ENCODE measurements around the gene LYPD5.

Gene LYPD5

DNA sequence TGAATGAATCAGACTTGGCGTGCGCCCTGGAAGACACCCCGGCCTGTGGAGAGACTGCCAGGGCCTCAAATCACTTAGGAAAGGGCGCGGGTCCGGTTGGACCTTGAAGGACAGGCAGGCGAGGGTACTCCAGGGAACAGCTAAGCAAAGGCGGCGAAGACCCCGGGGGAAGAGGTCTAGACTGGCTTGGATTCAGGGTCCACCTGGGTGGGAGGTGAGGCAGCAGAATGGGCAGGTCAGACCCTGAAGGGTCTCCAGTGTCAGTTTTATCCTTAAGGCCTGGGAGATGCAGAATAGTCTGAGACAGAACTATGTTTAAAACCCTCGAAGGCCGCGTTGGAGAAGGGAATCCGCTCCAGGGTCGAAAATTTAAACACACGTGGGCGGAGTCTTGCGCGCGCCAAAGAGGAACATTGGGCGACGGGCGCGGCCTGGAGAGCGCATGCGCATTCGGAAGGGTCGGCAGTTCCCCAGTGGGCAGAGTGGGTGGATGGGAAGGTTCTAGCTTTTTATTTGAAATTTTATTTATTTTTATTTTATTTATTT, 46.9 kb downstream of the LYPD5 start:
- Histone ChIP-seq H3K4me1 (ENCODE audit: control insufficient read depth, insufficient read depth, low read length) (peaks cover 4% of the 10 kb centered on the region), H3K9ac (ENCODE audit: low read depth, low read length) (peak overlapping the region; percentile 97), H3K36me3 (ENCODE audit: control insufficient read depth, insufficient read depth, low read length) (peaks cover 3% of the 10 kb centered on the region), H3K4me3 (ENCODE audit: low read depth, low read length) (peak overlapping the region; percentile 98), H3K27me3 (ENCODE audit: control insufficient read depth, insufficient read depth, low read length) (no peaks in the 10 kb centered on the region), H3K9me3 (ENCODE audit: control insufficient read depth, insufficient read depth, low read length) (no peaks in the 10 kb centered on the region)

DNA sequence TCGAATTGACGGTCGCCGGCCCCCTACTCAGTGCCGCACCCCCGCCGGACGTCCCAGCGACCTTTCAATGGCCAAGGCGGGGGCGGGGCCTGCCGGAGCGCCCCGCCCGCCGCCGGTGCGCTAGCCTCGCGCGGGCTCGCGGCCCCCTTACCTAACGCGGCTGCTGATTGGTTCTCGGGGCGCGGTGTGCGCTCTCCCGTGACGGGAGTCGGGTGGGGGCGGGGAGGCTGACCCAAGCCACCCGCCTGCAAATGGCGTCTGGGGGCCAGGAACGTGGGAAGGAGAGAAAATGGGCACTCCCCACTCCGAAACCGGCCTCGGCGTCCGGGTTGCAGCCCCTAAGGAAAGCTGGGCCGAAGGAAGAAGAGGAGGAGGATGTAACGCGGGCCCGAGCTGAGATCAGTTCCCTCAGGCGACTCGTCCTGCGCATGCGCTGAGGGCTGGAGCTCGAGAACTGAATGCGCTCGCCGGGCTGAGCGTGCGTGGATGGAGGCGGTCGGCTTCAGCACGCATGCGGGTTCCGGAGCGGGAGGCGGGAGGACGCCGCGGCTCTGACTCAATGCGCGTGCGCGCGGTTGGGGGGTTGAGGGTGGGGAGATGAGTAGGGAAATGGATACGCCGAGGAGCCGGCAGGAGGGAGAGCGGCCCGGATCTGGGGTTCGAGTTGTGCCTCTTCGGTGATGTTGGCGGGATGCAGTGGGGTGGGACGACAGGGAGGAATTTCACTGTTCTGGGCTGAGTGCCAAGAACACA, 47.6 kb downstream of the LYPD5 start, which contains the start of gene SMG9:
Gene SMG9 (minus strand): TSS at position 460 of the 753 bp plus-strand sequence. CDS start 4,221 bp downstream, outside the sequence.
- Histone ChIP-seq H3K36me3 (ENCODE audit: control insufficient read depth, insufficient read depth, low read length) (peaks cover 3% of the 10 kb centered on the region), H3K9me3 (ENCODE audit: control insufficient read depth, insufficient read depth, low read length) (no peaks in the 10 kb centered on the region), H3K27me3 (ENCODE audit: control insufficient read depth, insufficient read depth, low read length) (no peaks in the 10 kb centered on the region), H3K4me3 (ENCODE audit: low read depth, low read length) (peak within 1 kb of the TSS; percentile 98), H3K9ac (ENCODE audit: low read depth, low read length) (peak within 1 kb of the TSS; percentile 97), H3K4me1 (ENCODE audit: control insufficient read depth, insufficient read depth, low read length) (peaks cover 4% of the 10 kb centered on the region)

DNA sequence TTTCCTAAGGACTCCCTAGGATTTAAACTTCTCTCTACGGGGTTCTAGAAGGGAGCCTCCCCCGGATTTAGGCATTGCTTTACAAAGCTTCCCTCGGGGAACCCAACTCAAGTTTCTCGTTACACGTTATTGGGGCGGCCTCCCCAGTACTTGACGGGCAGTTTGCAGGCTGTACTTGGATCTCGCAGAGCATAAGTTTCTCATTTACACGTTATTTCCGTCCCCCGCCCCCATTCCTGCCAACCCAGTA, 48.1 kb downstream of the LYPD5 start:
- Histone ChIP-seq H3K9me3 (ENCODE audit: control insufficient read depth, insufficient read depth, low read length) (no peaks in the 10 kb centered on the region), H3K4me1 (ENCODE audit: control insufficient read depth, insufficient read depth, low read length) (peaks cover 2% of the 10 kb centered on the region), H3K4me3 (ENCODE audit: low read depth, low read length) (peak overlapping the region; percentile 98), H3K36me3 (ENCODE audit: control insufficient read depth, insufficient read depth, low read length) (peaks cover 3% of the 10 kb centered on the region), H3K9ac (ENCODE audit: low read depth, low read length) (peak overlapping the region; percentile 65), H3K27me3 (ENCODE audit: control insufficient read depth, insufficient read depth, low read length) (no peaks in the 10 kb centered on the region)

DNA sequence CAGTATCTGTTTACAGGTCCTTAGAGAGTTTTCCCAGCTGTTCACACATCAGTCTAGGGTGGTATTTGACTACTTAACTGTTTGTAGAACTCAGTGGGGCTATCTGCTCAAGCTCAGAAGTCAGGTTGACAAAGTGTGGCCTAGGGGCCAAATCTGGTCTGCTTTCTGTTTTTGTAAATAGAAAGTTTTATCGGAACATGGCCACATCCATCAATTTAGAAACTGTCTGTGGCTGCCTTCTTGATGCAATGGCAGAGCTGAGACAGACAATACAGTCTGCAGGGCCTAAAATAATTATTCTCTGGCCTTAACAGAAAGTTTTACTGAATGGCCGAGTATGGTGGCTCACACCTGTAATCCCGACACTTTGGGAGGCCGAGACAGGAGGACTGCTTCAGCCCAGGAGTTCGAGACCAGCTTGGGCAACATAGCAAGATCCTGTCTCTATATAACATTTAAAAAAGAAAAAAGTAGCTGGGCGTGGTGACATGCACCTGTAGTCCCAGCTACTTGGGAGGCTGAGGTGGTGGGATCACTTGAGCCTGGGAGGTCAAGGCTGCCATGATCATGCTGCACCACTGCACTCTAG, 49.9 kb downstream of the LYPD5 start:
- Histone ChIP-seq H3K36me3 (ENCODE audit: control insufficient read depth, insufficient read depth, low read length) (peaks cover 4% of the 10 kb centered on the region), H3K4me3 (ENCODE audit: low read depth, low read length) (no peak overlapping the region), H3K4me1 (ENCODE audit: control insufficient read depth, insufficient read depth, low read length) (no peaks in the 10 kb centered on the region), H3K27me3 (ENCODE audit: control insufficient read depth, insufficient read depth, low read length) (no peaks in the 10 kb centered on the region), H3K9me3 (ENCODE audit: control insufficient read depth, insufficient read depth, low read length) (no peaks in the 10 kb centered on the region), H3K9ac (ENCODE audit: low read depth, low read length) (no peak overlapping the region)

DNA sequence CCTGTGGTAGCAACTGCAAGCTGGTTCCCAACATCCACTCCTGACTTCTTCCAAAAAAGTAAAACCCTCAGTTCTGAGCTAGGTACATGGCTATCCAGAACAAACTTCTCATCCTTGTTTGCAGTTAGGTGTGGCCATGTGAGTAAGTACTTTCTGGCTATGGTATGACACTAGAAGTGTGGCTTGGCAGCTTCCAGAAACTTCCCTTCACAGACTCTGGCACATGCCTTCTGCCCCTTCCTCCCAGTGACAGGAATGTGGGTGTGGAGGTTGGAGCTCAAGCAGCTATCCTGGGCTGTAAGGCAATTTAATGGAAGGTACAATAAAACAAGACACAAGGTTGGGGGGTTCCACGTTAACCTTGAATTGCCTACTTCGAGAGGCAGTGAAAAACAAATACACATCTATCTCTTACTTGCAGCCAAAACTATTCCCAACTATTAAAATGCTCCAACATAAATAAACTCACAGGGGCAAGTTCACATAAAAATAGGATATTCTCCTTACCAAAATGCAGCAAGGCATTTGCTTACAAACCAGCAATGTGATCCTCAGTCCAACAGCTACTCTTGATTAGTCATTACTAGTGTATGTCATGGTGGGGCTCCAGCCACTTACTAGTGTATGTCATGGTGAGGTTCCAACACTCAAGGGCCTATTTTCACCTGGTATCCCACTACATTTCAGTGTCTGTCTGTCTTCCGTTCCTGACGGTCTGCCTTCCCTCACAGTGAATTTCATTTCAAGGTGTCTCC, 50.6 kb downstream of the LYPD5 start:
- H3K9ac ChIP-seq (ENCODE audit: low read depth, low read length): no peak overlapping the region
- no peaks in the 10 kb centered on the region for H3K27me3 ChIP-seq (ENCODE audit: control insufficient read depth, insufficient read depth, low read length)
- no peaks in the 10 kb centered on the region for H3K4me1 ChIP-seq (ENCODE audit: control insufficient read depth, insufficient read depth, low read length)
- H3K36me3 ChIP-seq (ENCODE audit: control insufficient read depth, insufficient read depth, low read length): peaks cover 7% of the 10 kb centered on the region
- no peaks in the 10 kb centered on the region for H3K9me3 ChIP-seq (ENCODE audit: control insufficient read depth, insufficient read depth, low read length)
- no peak overlapping the region for H3K4me3 ChIP-seq (ENCODE audit: low read depth, low read length)

DNA sequence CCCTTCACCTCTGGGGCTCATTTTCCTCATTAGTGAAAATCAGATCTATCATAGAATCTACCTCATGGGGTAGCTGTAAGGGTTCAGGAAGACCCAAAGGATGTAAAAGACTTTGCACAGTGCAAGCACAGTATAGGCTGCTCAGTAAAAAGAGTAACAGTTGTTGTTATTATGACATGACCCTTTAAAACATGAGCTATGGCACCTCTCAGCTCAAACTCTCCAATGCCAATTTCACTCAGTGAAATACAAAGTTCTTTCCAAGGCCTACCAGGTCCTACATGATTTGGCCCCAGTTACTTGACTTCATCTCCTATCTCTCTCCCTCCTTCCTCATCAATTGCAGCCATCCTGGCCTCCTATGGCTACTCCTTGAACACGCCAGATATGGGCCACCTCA, 52.3 kb downstream of the LYPD5 start:
- Histone ChIP-seq H3K9ac (ENCODE audit: low read depth, low read length) (no peak overlapping the region), H3K4me1 (ENCODE audit: control insufficient read depth, insufficient read depth, low read length) (no peaks in the 10 kb centered on the region), H3K4me3 (ENCODE audit: low read depth, low read length) (no peak overlapping the region), H3K27me3 (ENCODE audit: control insufficient read depth, insufficient read depth, low read length) (no peaks in the 10 kb centered on the region), H3K36me3 (ENCODE audit: control insufficient read depth, insufficient read depth, low read length) (peaks cover 11% of the 10 kb centered on the region), H3K9me3 (ENCODE audit: control insufficient read depth, insufficient read depth, low read length) (no peaks in the 10 kb centered on the region)

DNA sequence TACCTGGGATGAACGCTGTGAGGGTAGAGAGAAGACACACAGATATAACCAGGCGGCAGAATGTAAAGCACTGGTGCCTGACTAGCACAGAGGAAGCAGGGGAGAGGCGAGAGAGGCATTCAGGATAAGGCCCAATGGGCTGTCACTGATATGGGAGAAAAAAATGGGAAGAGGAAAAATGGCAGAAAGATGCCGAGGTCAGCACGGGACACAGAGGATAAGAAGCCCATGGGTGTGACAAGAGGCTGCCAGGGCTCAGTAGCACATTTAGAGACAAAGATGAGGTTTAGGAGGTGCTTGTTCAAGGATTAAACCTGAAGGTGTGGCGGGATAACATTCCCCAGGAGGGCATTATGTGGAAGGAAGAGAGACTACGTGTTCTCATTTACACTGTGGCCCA, 53.1 kb downstream of the LYPD5 start:
- Histone ChIP-seq H3K4me1 (ENCODE audit: control insufficient read depth, insufficient read depth, low read length) (no peaks in the 10 kb centered on the region), H3K9ac (ENCODE audit: low read depth, low read length) (no peak overlapping the region), H3K4me3 (ENCODE audit: low read depth, low read length) (no peak overlapping the region), H3K36me3 (ENCODE audit: control insufficient read depth, insufficient read depth, low read length) (peaks cover 12% of the 10 kb centered on the region), H3K27me3 (ENCODE audit: control insufficient read depth, insufficient read depth, low read length) (no peaks in the 10 kb centered on the region), H3K9me3 (ENCODE audit: control insufficient read depth, insufficient read depth, low read length) (no peaks in the 10 kb centered on the region)

DNA sequence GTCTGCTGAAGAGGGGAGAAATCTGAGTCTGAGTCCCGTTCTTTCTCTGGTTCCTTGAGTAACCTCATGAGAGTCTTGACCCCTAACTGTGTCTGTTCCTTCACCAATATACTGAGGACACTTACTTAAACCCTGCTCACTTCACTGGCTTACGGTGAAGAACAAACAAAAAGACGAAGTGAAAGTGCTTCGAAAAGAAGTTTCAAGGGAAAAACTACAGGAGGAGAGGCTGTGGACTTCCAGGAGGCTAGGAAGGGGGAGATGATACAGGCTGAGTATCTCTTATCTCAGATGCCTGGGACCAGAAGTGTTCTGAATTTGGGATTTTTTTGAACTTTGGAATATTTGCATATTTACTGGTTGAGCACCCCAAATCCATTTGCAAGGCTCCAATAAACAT, 53.6 kb downstream of the LYPD5 start:
- peaks cover 12% of the 10 kb centered on the region for H3K36me3 ChIP-seq (ENCODE audit: control insufficient read depth, insufficient read depth, low read length)
- no peak overlapping the region for H3K9ac ChIP-seq (ENCODE audit: low read depth, low read length)
- H3K27me3 ChIP-seq (ENCODE audit: control insufficient read depth, insufficient read depth, low read length): no peaks in the 10 kb centered on the region
- H3K4me1 ChIP-seq (ENCODE audit: control insufficient read depth, insufficient read depth, low read length): no peaks in the 10 kb centered on the region
- H3K4me3 ChIP-seq (ENCODE audit: low read depth, low read length): no peak overlapping the region
- no peaks in the 10 kb centered on the region for H3K9me3 ChIP-seq (ENCODE audit: control insufficient read depth, insufficient read depth, low read length)

DNA sequence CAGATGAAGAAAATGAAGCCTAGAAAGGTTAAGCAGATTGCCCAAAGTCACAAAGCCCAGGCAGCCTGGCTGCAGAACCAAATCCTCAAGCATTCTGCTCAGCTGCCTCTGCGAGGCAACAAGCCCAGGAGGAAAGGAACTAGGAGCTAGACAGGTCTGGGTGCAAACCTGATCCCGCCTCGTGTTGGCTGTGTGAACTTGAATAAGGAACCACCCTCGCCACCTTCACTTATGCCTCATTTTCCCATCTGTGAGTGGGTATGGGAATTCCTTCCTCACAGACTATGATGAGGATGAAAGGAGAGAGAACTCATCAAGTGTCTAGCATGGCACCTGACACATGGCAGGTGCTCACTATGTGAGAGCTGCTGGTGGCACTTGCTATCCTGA, 54.0 kb downstream of the LYPD5 start:
- Histone ChIP-seq H3K9ac (ENCODE audit: low read depth, low read length) (no peak overlapping the region), H3K36me3 (ENCODE audit: control insufficient read depth, insufficient read depth, low read length) (peaks cover 12% of the 10 kb centered on the region), H3K4me3 (ENCODE audit: low read depth, low read length) (no peak overlapping the region)

DNA sequence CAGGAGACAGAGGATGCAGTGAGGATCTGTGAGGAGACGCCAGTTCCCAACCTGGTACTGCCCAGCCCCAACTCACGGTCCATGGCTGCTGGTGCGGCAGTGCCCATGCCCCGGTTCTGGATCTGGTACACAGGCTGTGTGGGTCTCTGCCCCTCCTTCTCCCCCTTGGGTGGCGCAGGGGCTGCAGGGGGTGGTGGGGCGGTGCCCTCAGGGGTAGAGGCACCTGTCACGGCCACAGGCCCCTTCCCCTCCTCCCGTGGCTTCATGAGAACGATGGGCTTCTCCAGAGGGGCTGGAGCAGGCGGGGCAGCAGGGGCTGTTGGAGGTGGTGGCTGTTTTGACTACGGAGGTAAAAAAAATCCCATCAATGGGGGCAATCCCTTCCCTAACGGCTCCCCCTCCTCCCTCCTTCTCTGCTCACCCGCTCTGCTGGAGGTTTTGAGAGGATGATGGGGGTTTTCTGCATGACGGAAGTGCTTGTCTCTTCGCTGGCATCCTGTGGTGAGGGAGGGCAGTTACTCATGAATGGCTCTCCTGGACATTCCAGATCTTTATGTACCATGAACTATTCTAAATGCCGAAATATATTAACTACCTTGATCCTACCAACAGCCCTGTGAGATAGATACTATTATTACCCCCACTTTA, 54.6 kb downstream of the LYPD5 start:
- no peak overlapping the region for H3K4me3 ChIP-seq (ENCODE audit: low read depth, low read length)
- H3K27me3 ChIP-seq (ENCODE audit: control insufficient read depth, insufficient read depth, low read length): no peaks in the 10 kb centered on the region
- H3K4me1 ChIP-seq (ENCODE audit: control insufficient read depth, insufficient read depth, low read length): no peaks in the 10 kb centered on the region
- no peaks in the 10 kb centered on the region for H3K9me3 ChIP-seq (ENCODE audit: control insufficient read depth, insufficient read depth, low read length)
- no peak overlapping the region for H3K9ac ChIP-seq (ENCODE audit: low read depth, low read length)
- H3K36me3 ChIP-seq (ENCODE audit: control insufficient read depth, insufficient read depth, low read length): peaks cover 12% of the 10 kb centered on the region

More for the DNA sequence above, 54.0 kb downstream of the LYPD5 start:
- Histone ChIP-seq H3K4me1 (ENCODE audit: control insufficient read depth, insufficient read depth, low read length) (no peaks in the 10 kb centered on the region), H3K9me3 (ENCODE audit: control insufficient read depth, insufficient read depth, low read length) (no peaks in the 10 kb centered on the region), H3K27me3 (ENCODE audit: control insufficient read depth, insufficient read depth, low read length) (no peaks in the 10 kb centered on the region)
